ENCODE data around the gene TSKU. TPM values are rescaled to one million over a fixed set of nuclear protein-coding genes. Genes with fewer than 3 reads are reported as not detected.

TSKU gene
- polyA plus RNA-seq, 3 donors, result not detected

DNA sequence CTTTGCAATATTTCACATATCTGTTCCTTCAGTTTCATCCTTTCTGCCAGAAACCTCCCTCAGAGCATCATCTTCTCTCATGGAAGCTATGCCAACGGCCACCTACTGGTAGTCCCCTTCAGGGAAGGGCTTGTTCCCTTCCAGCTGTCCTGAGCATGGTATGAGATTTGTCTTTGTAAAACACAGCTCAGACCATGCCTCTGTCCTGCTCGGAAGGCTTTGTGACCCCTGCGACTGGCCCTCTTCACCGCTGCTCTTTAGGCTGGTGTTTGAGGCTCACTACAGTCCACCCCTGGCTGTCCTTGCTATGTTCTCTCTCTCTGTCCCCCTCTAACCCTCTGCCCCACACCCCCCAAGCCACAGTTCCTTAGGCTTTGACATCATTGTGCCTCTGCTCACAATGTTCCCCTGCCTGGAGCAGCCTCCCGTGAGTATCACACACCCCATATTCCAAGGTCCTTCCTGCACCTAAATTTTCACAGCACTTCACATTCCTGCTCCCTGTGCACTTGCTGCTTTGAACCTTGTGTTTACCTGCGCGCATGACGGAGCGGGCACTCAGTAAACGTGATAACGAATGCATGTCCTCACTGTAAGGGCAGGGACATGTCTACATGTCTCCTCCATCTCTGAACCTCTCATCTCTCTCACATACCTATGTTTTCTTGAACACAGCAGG is 53.6 kb downstream of the TSKU start:
- Histone ChIP-seq H4K20me1 (ENCODE audit: insufficient read depth, low read length) (no peaks in the 10 kb centered on the region), H3K9ac (ENCODE audit: insufficient read depth, low read length, poor library complexity, severe bottlenecking) (no peak overlapping the region), H3K27ac (ENCODE audit: low read depth in 1 of 2, low read length in 2 of 2) (no peak overlapping the region), H2AFZ (ENCODE audit: insufficient read depth, low read depth, low read length, poor library complexity, severe bottlenecking) (no peak overlapping the region), H3K4me1 (ENCODE audit: control insufficient read depth in 1 of 2, insufficient read depth in 2 of 2, low read length in 2 of 2) (peaks cover 30 to 35% of the 10 kb centered on the region in 2 donors), H3K27me3 (ENCODE audit: control insufficient read depth in 2 of 2, insufficient read depth in 2 of 2, low read length in 2 of 2) (no peaks in the 10 kb centered on the region), H3K9me3 (replicated peaks in 1 of 2; ENCODE audit: control insufficient read depth in 1 of 2, insufficient read depth in 1 of 2, low read length in 2 of 2) (no peaks in the 10 kb centered on the region), H3K4me3 (replicated peaks in 1 of 3; ENCODE audit: low read depth in 2 of 3, low read length in 3 of 3) (no peak overlapping the region), H3K36me3 (replicated peaks in 1 of 2; ENCODE audit: control insufficient read depth in 1 of 2, insufficient read depth in 2 of 2, low read length in 2 of 2) (no peaks in the 10 kb centered on the region), H3K79me2 (ENCODE audit: insufficient read depth, low read length) (no peaks in the 10 kb centered on the region), H3K4me2 (replicated peaks; ENCODE audit: extremely low read depth, low read length, poor library complexity, severe bottlenecking) (no peak overlapping the region)
- Mint-ChIP-seq H3K36me3 (no peaks in the 10 kb centered on the region), H3K4me1 (peaks cover 28% of the 10 kb centered on the region), H3K9me3 (no peaks in the 10 kb centered on the region), H3K4me3 (no peak overlapping the region), H3K27ac (no peak overlapping the region), H3K27me3 (ENCODE audit: low read depth in 3 of 3) (peaks cover 4 to 8% (median 7%) of the 10 kb centered on the region in 3 donors)
- 90% methylated on average over 10 of the region's 11 CpGs for WGBS (ENCODE audit: insufficient coverage)
- no peak for DNase-seq
- TF ChIP-seq, protein P1, sequence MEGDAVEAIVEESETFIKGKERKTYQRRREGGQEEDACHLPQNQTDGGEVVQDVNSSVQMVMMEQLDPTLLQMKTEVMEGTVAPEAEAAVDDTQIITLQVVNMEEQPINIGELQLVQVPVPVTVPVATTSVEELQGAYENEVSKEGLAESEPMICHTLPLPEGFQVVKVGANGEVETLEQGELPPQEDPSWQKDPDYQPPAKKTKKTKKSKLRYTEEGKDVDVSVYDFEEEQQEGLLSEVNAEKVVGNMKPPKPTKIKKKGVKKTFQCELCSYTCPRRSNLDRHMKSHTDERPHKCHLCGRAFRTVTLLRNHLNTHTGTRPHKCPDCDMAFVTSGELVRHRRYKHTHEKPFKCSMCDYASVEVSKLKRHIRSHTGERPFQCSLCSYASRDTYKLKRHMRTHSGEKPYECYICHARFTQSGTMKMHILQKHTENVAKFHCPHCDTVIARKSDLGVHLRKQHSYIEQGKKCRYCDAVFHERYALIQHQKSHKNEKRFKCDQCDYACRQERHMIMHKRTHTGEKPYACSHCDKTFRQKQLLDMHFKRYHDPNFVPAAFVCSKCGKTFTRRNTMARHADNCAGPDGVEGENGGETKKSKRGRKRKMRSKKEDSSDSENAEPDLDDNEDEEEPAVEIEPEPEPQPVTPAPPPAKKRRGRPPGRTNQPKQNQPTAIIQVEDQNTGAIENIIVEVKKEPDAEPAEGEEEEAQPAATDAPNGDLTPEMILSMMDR (IDR thresholded peaks at IDR 0.05), result no peak
- intact Hi-C loops (cut with micrococcal nuclease), result no loop called here

DNA sequence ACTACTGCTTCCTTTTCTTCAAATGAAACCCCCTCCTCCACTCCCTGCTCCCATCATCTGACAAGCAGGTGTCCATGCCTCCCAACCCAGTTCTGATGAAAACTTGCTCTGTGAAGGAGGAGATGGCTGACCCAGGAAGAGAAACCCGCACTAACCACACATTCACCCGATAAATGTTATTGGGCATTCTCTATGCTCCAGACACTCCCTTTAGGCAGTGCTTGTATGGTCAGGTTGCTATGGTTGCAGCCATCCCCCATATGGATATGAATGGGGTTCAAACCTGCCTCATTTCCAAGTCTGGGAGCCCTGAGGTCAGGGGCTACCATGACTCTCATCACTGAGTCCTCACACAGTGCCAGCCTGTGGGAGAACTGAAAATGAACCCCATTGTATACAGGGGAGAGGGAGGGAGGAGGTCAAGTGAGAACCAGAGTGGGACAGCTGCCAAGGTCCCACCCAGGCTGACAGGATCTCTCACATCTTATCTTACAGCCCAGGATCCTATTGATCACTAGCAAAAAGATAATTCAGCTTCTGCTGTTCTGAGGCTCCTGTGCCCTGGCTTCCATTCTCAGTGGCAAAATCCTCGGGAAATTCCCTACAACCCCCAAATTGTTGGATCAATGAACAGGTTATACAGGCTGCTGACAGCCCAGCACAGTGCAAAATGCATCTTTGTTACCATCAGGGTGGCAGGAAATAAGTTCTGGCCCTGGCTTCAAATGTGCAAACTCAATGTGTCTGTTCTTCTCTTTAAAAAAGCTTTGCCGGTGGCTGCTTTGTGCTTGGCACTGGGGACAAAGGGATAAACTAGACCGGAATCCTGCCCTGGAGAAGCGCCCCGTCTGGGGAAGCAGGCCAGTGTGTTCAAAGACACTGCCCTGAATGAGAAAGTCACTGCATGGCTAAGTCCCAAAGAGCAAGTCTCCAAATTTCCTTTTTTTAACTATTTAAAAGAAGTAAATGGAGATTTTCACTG is 54.8 kb downstream of the TSKU start:
- Histone ChIP-seq H3K27ac (ENCODE audit: low read depth in 1 of 2, low read length in 2 of 2) (no peak overlapping the region), H3K9me3 (replicated peaks in 1 of 2; ENCODE audit: control insufficient read depth in 1 of 2, insufficient read depth in 1 of 2, low read length in 2 of 2) (no peaks in the 10 kb centered on the region), H3K4me3 (replicated peaks in 1 of 3; ENCODE audit: low read depth in 2 of 3, low read length in 3 of 3) (no peak overlapping the region), H3K4me1 (ENCODE audit: control insufficient read depth in 1 of 2, insufficient read depth in 2 of 2, low read length in 2 of 2) (peaks cover 20 to 25% of the 10 kb centered on the region in 2 donors), H3K27me3 (ENCODE audit: control insufficient read depth in 2 of 2, insufficient read depth in 2 of 2, low read length in 2 of 2) (no peaks in the 10 kb centered on the region), H3K79me2 (ENCODE audit: insufficient read depth, low read length) (no peaks in the 10 kb centered on the region), H4K20me1 (ENCODE audit: insufficient read depth, low read length) (no peaks in the 10 kb centered on the region), H3K4me2 (replicated peaks; ENCODE audit: extremely low read depth, low read length, poor library complexity, severe bottlenecking) (no peak overlapping the region), H3K36me3 (replicated peaks in 1 of 2; ENCODE audit: control insufficient read depth in 1 of 2, insufficient read depth in 2 of 2, low read length in 2 of 2) (no peaks in the 10 kb centered on the region), H2AFZ (ENCODE audit: insufficient read depth, low read depth, low read length, poor library complexity, severe bottlenecking) (no peak overlapping the region), H3K9ac (ENCODE audit: insufficient read depth, low read length, poor library complexity, severe bottlenecking) (no peak overlapping the region)
- intact Hi-C loops (cut with micrococcal nuclease), result no loop called here
- H3K27ac Mint-ChIP-seq, result no peak overlapping the region
- no peaks in the 10 kb centered on the region for H3K36me3 Mint-ChIP-seq
- WGBS (ENCODE audit: insufficient coverage), result 94% methylated on average over 3 of the region's 7 CpGs
- peaks cover 17% of the 10 kb centered on the region for H3K4me1 Mint-ChIP-seq
- TF ChIP-seq, protein P1 (IDR thresholded peaks at IDR 0.05), result no peak
- peaks cover 5 to 10% (median 7%) of the 10 kb centered on the region in 3 donors for H3K27me3 Mint-ChIP-seq (ENCODE audit: low read depth in 3 of 3)
- H3K9me3 Mint-ChIP-seq, result no peaks in the 10 kb centered on the region
- no peak for DNase-seq
- no peak overlapping the region for H3K4me3 Mint-ChIP-seq

Data from CD14-positive monocyte (primary cell).